Activated T-cell treated with anti-CD3 and anti-CD28 coated beads, Interleukin-2, amount 50 U/mL, for 72 hours (primary cell): ENCODE measurements around the gene SLMAP. TPM values are rescaled to one million over a fixed set of nuclear protein-coding genes. Genes with fewer than 3 reads are reported as not detected.

Experiments used
- ATAC-seq, 2 donors: fragments of 150-1000 bp; cut with Tn5 transposase; replicated peaks in 1 of 2; 2 replicates each; pipeline ENCODE4 v1.10.0; 2021; ENCODE audit warnings: moderate library complexity in 2 of 2, mild to moderate bottlenecking in 1 of 2
- DNase-seq, 2 donors: peaks; one replicate each; pipeline ENCODE4 v3.0.0; 2021 to 2022; ENCODE audit warnings: mixed read lengths in 1 of 2
- H3K27ac Mint-ChIP-seq: one replicate; pipeline ENCODE4 v1.8.0; 2022; ENCODE audit warnings: mild to moderate bottlenecking, moderate library complexity, mixed read lengths
- H3K27me3 Mint-ChIP-seq: one replicate; pipeline ENCODE4 v1.8.0; 2022; ENCODE audit warnings: low read depth, mixed read lengths
- H3K36me3 Mint-ChIP-seq, 2 donors: one replicate each; pipeline ENCODE4 v1.8.0; 2022; ENCODE audit warnings: mixed read lengths in 2 of 2, mild to moderate bottlenecking in 1 of 2; ENCODE audit not compliant: insufficient read depth in 2 of 2
- H3K4me1 Mint-ChIP-seq: one replicate; pipeline ENCODE4 v1.8.0; 2022; ENCODE audit warnings: low read depth, mixed read lengths
- H3K4me3 Mint-ChIP-seq, 2 donors: one replicate each; pipeline ENCODE4 v1.8.0; 2022; ENCODE audit warnings: mild to moderate bottlenecking in 2 of 2, mixed read lengths in 2 of 2, moderate library complexity in 2 of 2
- H3K9me3 Mint-ChIP-seq, 2 donors: one replicate each; pipeline ENCODE4 v1.8.0; 2022; ENCODE audit warnings: mixed read lengths in 2 of 2
- total RNA-seq, 2 donors: library from RNA; stranded (reverse); gene quantifications; one replicate each; pipeline ENCODE4 v1.2.3, GENCODE V29; 2022

The SLMAP gene
- total RNA-seq, 2 donors from 2014 or later: 36.5 to 42.9 TPM

GRCh38 chr3:57962448-57962834 lies 206.3 kb downstream of the SLMAP start:
- ATAC-seq (no peak), DNase-seq (no peak)
- H3K27ac Mint-ChIP-seq: no peak overlapping the region
- peaks cover 29% of the 10 kb centered on the region for H3K4me1 Mint-ChIP-seq
- H3K36me3 Mint-ChIP-seq: no peaks in the 10 kb centered on the region
- no peak overlapping the region for H3K4me3 Mint-ChIP-seq
- no peaks in the 10 kb centered on the region for H3K27me3 Mint-ChIP-seq
- H3K9me3 Mint-ChIP-seq: peaks cover 0 to 3% of the 10 kb centered on the region in 2 donors

DNA sequence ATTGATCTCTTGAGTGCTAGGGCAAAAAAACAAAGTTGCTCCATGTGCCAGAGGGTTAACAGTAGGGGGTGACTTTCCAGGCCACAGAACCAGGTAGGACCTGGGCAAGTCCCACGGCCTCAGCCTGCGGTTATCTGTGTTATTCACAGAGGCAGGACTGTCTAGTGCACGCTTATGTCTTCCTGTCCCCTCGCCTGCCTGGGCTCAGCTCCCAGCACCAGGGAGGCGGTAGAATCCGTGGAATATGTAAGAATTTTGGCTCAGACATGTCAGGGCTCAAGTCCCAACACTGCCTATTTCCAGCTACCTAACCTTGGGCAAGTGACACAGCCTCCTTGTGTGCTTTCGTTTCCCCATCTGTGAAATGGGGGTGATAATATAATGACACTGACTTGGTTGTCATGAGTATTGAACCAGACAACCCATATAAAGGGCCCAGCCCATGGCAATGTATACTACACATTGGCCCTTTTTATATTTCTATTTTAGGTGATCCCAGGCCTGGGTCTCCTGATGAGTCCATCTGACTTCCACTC lies 207.8 kb downstream of the SLMAP start:
- H3K36me3 Mint-ChIP-seq: peaks cover 0 to 1% of the 10 kb centered on the region in 2 donors
- peaks cover 34% of the 10 kb centered on the region for H3K4me1 Mint-ChIP-seq
- no peak overlapping the region for H3K4me3 Mint-ChIP-seq
- H3K27me3 Mint-ChIP-seq: no peaks in the 10 kb centered on the region
- DNase-seq: no peak
- ATAC-seq: no peak
- H3K27ac Mint-ChIP-seq: no peak overlapping the region
- peaks cover 0 to 3% of the 10 kb centered on the region in 2 donors for H3K9me3 Mint-ChIP-seq

GRCh38 chr3:57966829-57967228 lies 210.7 kb downstream of the SLMAP start:
- H3K4me3 Mint-ChIP-seq: no peak overlapping the region
- no peaks in the 10 kb centered on the region for H3K27me3 Mint-ChIP-seq
- ATAC-seq: no peak
- peaks cover 0 to 1% of the 10 kb centered on the region in 2 donors for H3K36me3 Mint-ChIP-seq
- peaks cover 0 to 3% of the 10 kb centered on the region in 2 donors for H3K9me3 Mint-ChIP-seq
- peaks cover 21% of the 10 kb centered on the region for H3K4me1 Mint-ChIP-seq
- no peak overlapping the region for H3K27ac Mint-ChIP-seq
- no peak for DNase-seq

DNA sequence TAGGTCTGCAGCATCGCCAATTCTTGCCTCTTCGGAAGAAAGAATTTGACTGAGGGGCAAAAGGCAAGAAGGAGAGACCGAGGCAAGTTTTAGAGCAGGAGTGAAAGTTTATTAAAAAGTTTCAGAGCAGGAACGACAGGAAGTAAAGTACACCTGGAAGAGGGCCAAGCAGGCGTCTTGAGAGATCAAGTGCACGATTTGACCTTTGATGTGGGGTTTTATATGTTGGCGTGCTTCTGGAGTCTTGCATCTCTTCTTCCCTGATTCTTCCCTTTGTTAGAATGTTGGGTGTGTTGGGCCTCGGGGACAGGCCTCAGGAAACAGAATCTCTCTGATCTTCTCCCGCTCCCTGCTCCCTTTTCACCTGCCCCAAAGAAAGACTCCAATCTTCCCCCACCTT lies 211.5 kb downstream of the SLMAP start:
- no peak for ATAC-seq
- Mint-ChIP-seq H3K4me1 (peaks cover 29% of the 10 kb centered on the region), H3K9me3 (peaks cover 0 to 3% of the 10 kb centered on the region in 2 donors), H3K4me3 (no peak overlapping the region), H3K27ac (no peak overlapping the region), H3K27me3 (no peaks in the 10 kb centered on the region), H3K36me3 (peaks cover 0 to 1% of the 10 kb centered on the region in 2 donors)
- DNase-seq: no peak

DNA sequence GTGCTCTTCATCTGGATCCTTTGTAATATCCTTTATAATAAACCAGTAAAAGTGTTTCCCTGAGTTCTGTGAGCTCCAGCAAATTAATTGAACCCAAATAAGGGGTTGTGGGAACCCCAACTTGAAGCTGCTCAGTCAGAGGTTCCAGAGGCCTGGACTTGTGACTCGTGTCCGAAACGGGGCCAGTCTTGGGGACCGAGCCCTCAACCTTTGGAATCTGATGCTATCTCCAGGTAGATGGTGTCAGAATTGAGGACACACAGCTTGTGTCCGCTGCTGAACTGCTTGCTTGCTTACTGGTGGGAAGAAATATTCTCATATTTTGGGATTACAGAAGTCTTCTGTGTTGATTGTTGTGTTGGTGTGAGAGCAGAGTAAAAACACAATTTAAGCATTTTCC lies 212.4 kb downstream of the SLMAP start:
- DNase-seq (no peak), ATAC-seq (no peak)
- Mint-ChIP-seq H3K27ac (no peak overlapping the region), H3K36me3 (peaks cover 0 to 1% of the 10 kb centered on the region in 2 donors), H3K9me3 (peaks cover 0 to 3% of the 10 kb centered on the region in 2 donors), H3K4me3 (no peak overlapping the region), H3K4me1 (peaks cover 33% of the 10 kb centered on the region), H3K27me3 (no peaks in the 10 kb centered on the region)

- DNase-seq (no peak), ATAC-seq (no peak)
- H3K36me3 Mint-ChIP-seq: peaks cover 0 to 1% of the 10 kb centered on the region in 2 donors
- no peak overlapping the region for H3K4me3 Mint-ChIP-seq
- H3K9me3 Mint-ChIP-seq: peaks cover 0 to 3% of the 10 kb centered on the region in 2 donors
- peaks cover 30% of the 10 kb centered on the region for H3K4me1 Mint-ChIP-seq
- no peaks in the 10 kb centered on the region for H3K27me3 Mint-ChIP-seq
- H3K27ac Mint-ChIP-seq: no peak overlapping the region
These were observed 215.9 kb downstream of the SLMAP start for GRCh38 chr3:57971975-57972374.

- Mint-ChIP-seq H3K4me3 (no peak overlapping the region), H3K9me3 (no peaks in the 10 kb centered on the region), H3K27ac (no peak overlapping the region), H3K36me3 (peaks cover 0 to 1% of the 10 kb centered on the region in 2 donors), H3K27me3 (no peaks in the 10 kb centered on the region), H3K4me1 (peaks cover 24% of the 10 kb centered on the region)
- ATAC-seq: no peak
- no peak for DNase-seq
These were observed 216.5 kb downstream of the SLMAP start for GRCh38 chr3:57972531-57973111.

DNA sequence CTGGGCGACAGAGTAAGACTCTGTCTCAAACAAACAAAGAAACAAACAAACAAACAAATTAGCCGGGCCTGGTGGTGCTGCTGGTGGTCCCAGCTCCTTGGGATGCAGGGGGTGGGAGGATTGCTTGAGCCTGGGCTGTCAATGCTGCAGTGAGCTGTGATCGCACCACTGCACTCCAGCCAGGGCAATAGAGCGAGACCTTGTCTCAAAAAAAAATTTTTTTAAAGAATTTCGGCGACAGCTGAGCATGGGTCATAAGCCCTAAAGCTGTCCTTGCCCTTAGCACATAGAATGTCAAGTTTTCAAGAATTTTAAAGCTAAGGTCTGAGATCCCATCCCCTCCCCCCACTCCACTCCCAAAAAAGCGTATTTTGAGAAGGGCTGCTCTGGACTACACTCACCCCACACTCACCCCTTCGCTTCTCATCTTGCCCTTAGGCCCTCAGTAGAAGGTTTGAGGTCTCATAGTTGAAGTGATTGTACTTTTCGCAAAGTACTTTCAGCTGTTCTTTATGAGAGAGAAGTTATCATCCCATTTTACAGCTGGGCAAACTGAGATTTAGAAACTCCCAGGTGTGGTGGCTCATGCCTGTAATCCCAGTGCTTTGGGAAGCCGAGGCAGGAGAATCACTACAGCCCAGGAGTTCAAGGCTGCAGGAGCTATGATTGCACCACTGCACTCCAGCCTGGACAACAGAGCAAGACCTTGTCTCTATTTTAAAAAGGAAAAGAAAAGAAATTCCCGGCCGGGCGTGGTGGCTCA lies 217.8 kb downstream of the SLMAP start:
- Mint-ChIP-seq H3K36me3 (no peaks in the 10 kb centered on the region), H3K9me3 (no peaks in the 10 kb centered on the region), H3K27ac (no peak overlapping the region), H3K4me3 (no peak overlapping the region), H3K27me3 (no peaks in the 10 kb centered on the region), H3K4me1 (peaks cover 13% of the 10 kb centered on the region)
- ATAC-seq (no peak), DNase-seq (no peak)

GRCh38 chr3:57974796-57975388 lies 218.8 kb downstream of the SLMAP start:
- DNase-seq (no peak), ATAC-seq (no peak)
- no peaks in the 10 kb centered on the region for H3K36me3 Mint-ChIP-seq
- no peaks in the 10 kb centered on the region for H3K9me3 Mint-ChIP-seq
- H3K4me3 Mint-ChIP-seq: no peak overlapping the region
- H3K27ac Mint-ChIP-seq: no peak overlapping the region
- H3K4me1 Mint-ChIP-seq: peaks cover 13% of the 10 kb centered on the region
- H3K27me3 Mint-ChIP-seq: no peaks in the 10 kb centered on the region

DNA sequence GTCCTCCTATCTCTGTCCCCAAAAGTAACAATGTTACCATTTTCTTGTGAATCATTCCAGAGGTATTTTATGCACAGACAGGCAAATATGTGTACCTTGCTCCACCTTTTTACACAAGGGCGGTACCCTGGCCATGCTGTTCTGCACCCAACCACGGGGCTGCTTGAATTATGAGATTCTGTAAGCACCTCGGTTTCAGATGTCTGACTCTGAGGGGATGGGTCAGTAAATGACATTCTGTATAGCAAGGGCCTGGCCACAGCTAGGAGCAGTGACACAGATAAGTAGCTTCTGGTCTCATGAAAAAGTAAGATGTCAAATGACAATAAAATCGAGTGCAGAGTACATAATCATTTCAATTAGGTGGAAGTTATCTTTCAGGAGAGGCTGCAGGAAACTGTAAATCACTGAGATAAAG lies 221.7 kb downstream of the SLMAP start:
- ATAC-seq (no peak), DNase-seq (no peak)
- H3K4me1 Mint-ChIP-seq: peaks cover 8% of the 10 kb centered on the region
- no peaks in the 10 kb centered on the region for H3K9me3 Mint-ChIP-seq
- no peaks in the 10 kb centered on the region for H3K27me3 Mint-ChIP-seq
- no peaks in the 10 kb centered on the region for H3K36me3 Mint-ChIP-seq
- no peak overlapping the region for H3K4me3 Mint-ChIP-seq
- H3K27ac Mint-ChIP-seq: no peak overlapping the region

GRCh38 chr3:57978316-57978715 lies 222.2 kb downstream of the SLMAP start:
- Mint-ChIP-seq H3K27me3 (no peaks in the 10 kb centered on the region), H3K36me3 (no peaks in the 10 kb centered on the region), H3K4me3 (no peak overlapping the region), H3K27ac (no peak overlapping the region), H3K9me3 (no peaks in the 10 kb centered on the region), H3K4me1 (peaks cover 10% of the 10 kb centered on the region)
- no peak for DNase-seq
- no peak for ATAC-seq
